SKM-1 treated with dmso at 0.1 percent for 144 hours (cell line): Measurements from ENCODE around the gene RTCB.

Source experiments
- DNase-seq: peaks from one replicate; lab custom pipeline; 2025; ENCODE audit not compliant: unreplicated experiment; lab: John Stamatoyannopoulos, UW

RTCB gene

GRCh38 chr22:32340411-32340810, 71.6 kb downstream of the RTCB start:
- no peak for DNase-seq

- DNase-seq = no peak
Observed at GRCh38 chr22:32339190-32340012, 72.6 kb downstream of the RTCB start.

GRCh38 chr22:32338757-32339156, 73.3 kb downstream of the RTCB start:
- no peak for DNase-seq
